Testis (tissue), 5 donors: ENCODE results near the gene PFDN2. TPM values are rescaled to one million over a fixed set of nuclear protein-coding genes. Genes with fewer than 3 reads are reported as not detected.

Experiments
- DNase-seq: peaks from one replicate; pipeline ENCODE4 v3.0.0-alpha.2; 2019
- H3K27ac ChIP-seq, 2 donors: fragments of 200-600 bp; sonication (generic); one replicate each; pipeline ENCODE4 v1.5.1; 2019
- H3K27me3 ChIP-seq: fragments of 200-600 bp; sonication (generic); one replicate; pipeline ENCODE4 v1.5.1; 2019
- H3K36me3 ChIP-seq: fragments of 200-600 bp; sonication (generic); one replicate; pipeline ENCODE4 v1.5.1; 2017; ENCODE audit warnings: low read depth; ENCODE audit errors: missing control alignments
- H3K4me1 ChIP-seq: fragments of 200-600 bp; sonication (generic); one replicate; pipeline ENCODE4 v1.5.1; 2019
- H3K4me3 ChIP-seq, 2 donors: fragments of 200-600 bp; sonication (generic); one replicate each; pipeline ENCODE4 v1.5.1; 2017 to 2019
- H3K9me3 ChIP-seq: fragments of 200-600 bp; sonication (generic); one replicate; pipeline ENCODE4 v1.5.1; 2017
- CTCF ChIP-seq, 3 experiments: fragments of 450-650 bp in 2 of 3; fragments of 200-600 bp in 1 of 3; sonication (generic) in 1 of 3; IDR thresholded peaks; one replicate each; pipeline ENCODE4 v1.5.1; 2016 to 2019; ENCODE audit warnings: antibody characterized with exemption in 3 of 3, mild to moderate bottlenecking in 2 of 3, moderate library complexity in 1 of 3
- POLR2A ChIP-seq: fragments of 450-650 bp; IDR thresholded peaks from one replicate; pipeline ENCODE4 v1.6.1; 2017; ENCODE audit warnings: antibody characterized with exemption, mild to moderate bottlenecking, moderate library complexity
- WGBS, 2 donors: methylation state at CpG; one replicate each; pipeline ENCODE4 v1.1.5; 2018; 5-methylcytosine and 5-hydroxymethylcytosine counted together
- intact Hi-C: fragments of 100-400 bp; cut with DNase I; formaldehyde crosslinking; loops from one replicate; pipeline ENCODE4 v1.15.1; 2023; ENCODE audit warnings: low total_unique reads
- long read RNA-seq, 2 donors: transcript quantifications; one replicate each; lab custom pipeline, GENCODE V29; 2026
- polyA plus RNA-seq: library from polyadenylated mRNA; stranded (reverse); fragments of 350-450 nt; fragmentation: Illumina TruSeq; extraction: RNeasy Lipid Tissue Mini Kit (QIAGEN cat#74804); gene quantifications from one replicate; pipeline ENCODE4 v1.2.3, GENCODE V29; 2014; ENCODE audit warnings: low read depth, low replicate concordance; ENCODE audit not compliant: insufficient read depth
- total RNA-seq, 2 donors: library from RNA; depleted of rRNA; stranded (reverse); fragments of >200 nt; gene quantifications; one replicate each; pipeline ENCODE4 v1.2.3, GENCODE V29; 2016

Gene PFDN2
- total RNA-seq: 10 to 100 TPM; 76.8 to 88.6 TPM
- 96.3 TPM for polyA plus RNA-seq
- long read RNA-seq, donor 1, transcript PFDN2-201 (4 exons, 677 nt): major isoform, 59 of 65 reads
- long read RNA-seq, donor 1, partial matches to known transcripts: 5 of 65 reads
- long read RNA-seq, donor 1, other reads (novel, unspliced or antisense): 0 of 65 reads
- long read RNA-seq, donor 2, transcript PFDN2-202 (2 exons, 408 nt): minor isoform, 5 of 45 reads
- long read RNA-seq, donor 2, transcript PFDN2-201 (4 exons, 677 nt): major isoform, 40 of 45 reads
- long read RNA-seq, donor 2, partial matches to known transcripts: 0 of 45 reads
- long read RNA-seq, donor 2, other reads (novel, unspliced or antisense): 0 of 45 reads

- no peaks in the 10 kb centered on the region for H3K9me3 ChIP-seq
- peak; percentile 92 for DNase-seq
- 0% methylated on average over 20 to 58 of the region's 58 CpGs for WGBS, 2 donors
- H3K4me1 ChIP-seq: peaks cover 28% of the 10 kb centered on the region
- TF ChIP-seq CTCF (IDR thresholded peaks at IDR 0.05) (no peak), POLR2A (no peak)
- no peaks in the 10 kb centered on the region for H3K27me3 ChIP-seq
- peak within 1 kb of the TSS; percentile 91 to 92 for H3K27ac ChIP-seq
- intact Hi-C loops: no loop called here
- peak within 1 kb of the TSS; percentile 93 for H3K4me3 ChIP-seq
- no peaks in the 10 kb centered on the region for H3K36me3 ChIP-seq
These were observed at the start of gene PFDN2, which contains the start of gene NIT1 for GRCh38 chr1:161117759-161118581. Gene PFDN2 (minus strand): TSS chr1:161118037. CDS start chr1:161118026, 11 bp downstream. Gene NIT1 (plus strand): TSS chr1:161118105. CDS start chr1:161118177, 72 bp downstream.

- peak overlapping the region; percentile 67 to 74 for H3K4me3 ChIP-seq
- intact Hi-C loops: no loop called here
- no peaks in the 10 kb centered on the region for H3K27me3 ChIP-seq
- TF ChIP-seq CTCF (IDR thresholded peaks at IDR 0.05) (no peak), POLR2A (no peak)
- DNase-seq: no peak
- H3K4me1 ChIP-seq: peaks cover 4% of the 10 kb centered on the region
- no peaks in the 10 kb centered on the region for H3K36me3 ChIP-seq
- no peaks in the 10 kb centered on the region for H3K9me3 ChIP-seq
- peak overlapping the region; percentile 83 to 86 for H3K27ac ChIP-seq
- WGBS, 2 donors: 4 to 8% methylated on average over 17 to 33 of the region's 33 CpGs
These were observed 49.1 kb upstream of the PFDN2 start for GRCh38 chr1:161166669-161167548.

GRCh38 chr1:161165742-161166668 lies 48.2 kb upstream of the PFDN2 start, which contains the start of gene PPOX:
Gene PPOX (plus strand): TSS chr1:161166426. CDS start chr1:161166848, 422 bp downstream.
- H3K4me3 ChIP-seq: peak within 1 kb of the TSS; percentile 67 to 74
- H3K4me1 ChIP-seq: peaks cover 9% of the 10 kb centered on the region
- no peaks in the 10 kb centered on the region for H3K27me3 ChIP-seq
- 0% methylated on average over 40 to 54 of the region's 54 CpGs for WGBS, 2 donors
- intact Hi-C loops: no loop called here
- H3K9me3 ChIP-seq: no peaks in the 10 kb centered on the region
- peak; percentile 51 for TF ChIP-seq POLR2A
- TF ChIP-seq CTCF (IDR thresholded peaks at IDR 0.05): peak; percentile 34 to 49 (median 36)
- no peaks in the 10 kb centered on the region for H3K36me3 ChIP-seq
- peak; percentile 99 for DNase-seq
- peak within 1 kb of the TSS; percentile 83 to 86 for H3K27ac ChIP-seq
